ENCODE results near the gene EARS2.

- TF ChIP-seq TAF1 (IDR thresholded peaks at IDR 0.05; ENCODE audit: low read depth) (no peak), EGR1 (IDR thresholded peaks at IDR 0.05) (no peak), TEAD4 (IDR thresholded peaks at IDR 0.05) (no peak)
Measured at GRCh38 chr16:23506606-23506994, 50.5 kb downstream of the EARS2 start.

Measured in Ishikawa (cell line).